Measurements from ENCODE around the gene RERE. TPM values are rescaled to one million over a fixed set of nuclear protein-coding genes. Genes with fewer than 3 reads are reported as not detected.
A peak's percentile ranks its signal among the peaks of the same experiment; 100 is the strongest.
"Not testable (repeated sequence)": the region's sequence is repeated elsewhere in the genome, so short reads cannot be mapped to it uniquely, and the experiment has no call there.

Gene RERE
- total RNA-seq, 1 experiment from 2014 or later: 10.3 TPM

DNA sequence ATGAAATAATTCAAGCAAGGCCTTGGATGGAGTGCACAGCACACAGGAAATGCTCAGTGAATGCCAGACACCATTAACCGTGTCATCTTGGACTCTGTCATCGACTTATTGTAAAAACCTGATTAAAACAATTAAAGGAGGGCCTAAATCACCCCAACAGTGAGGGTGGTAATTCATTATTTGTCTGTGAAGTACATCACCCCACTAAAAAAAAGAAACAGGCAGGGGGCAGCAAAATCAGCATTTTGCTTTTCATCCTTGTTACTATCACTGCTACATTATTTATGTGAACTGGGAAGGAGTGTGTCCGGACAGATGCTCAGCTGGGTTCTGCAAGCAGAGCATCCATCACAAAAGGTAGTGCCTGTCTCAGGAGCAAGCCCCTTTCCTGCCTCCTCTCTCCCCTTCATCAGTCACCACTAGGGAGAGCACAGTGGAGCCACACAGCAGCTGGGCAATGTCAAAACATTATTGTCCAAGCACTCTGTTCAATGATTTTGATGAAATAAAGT is 98.5 kb downstream of the RERE start:
- no peak for DNase-seq (ENCODE audit: low read depth)

DNA sequence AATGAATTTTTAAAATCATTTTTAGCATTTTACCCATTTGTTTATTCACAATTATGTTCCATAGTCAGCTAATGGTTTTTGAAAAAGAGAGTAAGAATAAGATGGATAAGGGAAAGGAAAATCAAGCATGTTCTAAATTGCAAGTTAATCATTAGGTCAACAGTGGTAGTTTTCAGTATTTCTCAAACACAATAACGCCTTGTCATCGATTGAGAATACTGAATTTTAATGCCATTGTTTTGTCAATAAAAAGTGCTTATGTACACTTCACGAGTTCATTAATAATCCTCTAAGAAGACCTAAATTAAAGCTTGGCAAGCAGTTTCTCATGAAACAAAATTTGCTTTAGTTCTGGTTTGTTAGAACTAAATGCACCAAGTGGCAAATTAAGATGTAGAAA is 100.3 kb downstream of the RERE start:
- no peak for DNase-seq (ENCODE audit: low read depth)

DNA sequence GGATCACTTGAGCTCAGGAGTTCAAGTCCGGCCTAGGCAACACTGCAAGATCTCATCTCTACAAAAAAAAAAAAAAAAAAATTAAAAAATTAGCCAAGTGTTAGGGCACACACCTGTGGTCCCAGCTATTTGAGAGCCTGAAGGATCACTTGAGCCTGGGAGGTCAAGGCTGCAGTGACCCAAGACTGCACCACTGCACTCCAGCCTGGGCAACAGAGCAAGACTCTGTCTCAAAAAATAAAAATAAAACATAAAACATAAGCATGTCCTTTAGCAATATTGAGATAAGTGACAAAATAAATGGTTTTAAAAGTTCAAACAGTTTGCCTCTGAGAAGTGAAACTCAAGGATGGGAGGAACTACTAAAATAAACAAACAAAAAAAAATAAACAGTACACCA is 101.2 kb downstream of the RERE start:
- DNase-seq (ENCODE audit: low read depth): no peak

DNA sequence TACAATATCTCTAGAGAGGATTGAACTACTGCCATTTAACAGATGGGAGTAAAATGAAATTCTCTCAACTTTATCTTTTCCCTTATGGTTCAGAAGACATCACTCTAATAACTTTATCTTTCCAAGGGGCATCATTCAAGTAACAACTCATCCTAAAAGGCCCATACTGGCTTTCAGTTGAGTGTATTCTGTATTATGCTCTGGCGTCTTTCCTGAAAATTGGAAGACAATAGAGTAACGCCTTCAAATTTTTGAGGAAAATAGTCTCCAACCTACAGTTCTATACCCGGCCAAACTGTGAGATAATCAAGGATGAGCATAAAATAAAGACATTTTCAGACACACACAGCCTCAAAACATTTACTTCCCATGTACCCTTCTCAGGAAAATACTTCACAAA is 103.3 kb downstream of the RERE start:
- DNase-seq (ENCODE audit: low read depth): no peak

DNA sequence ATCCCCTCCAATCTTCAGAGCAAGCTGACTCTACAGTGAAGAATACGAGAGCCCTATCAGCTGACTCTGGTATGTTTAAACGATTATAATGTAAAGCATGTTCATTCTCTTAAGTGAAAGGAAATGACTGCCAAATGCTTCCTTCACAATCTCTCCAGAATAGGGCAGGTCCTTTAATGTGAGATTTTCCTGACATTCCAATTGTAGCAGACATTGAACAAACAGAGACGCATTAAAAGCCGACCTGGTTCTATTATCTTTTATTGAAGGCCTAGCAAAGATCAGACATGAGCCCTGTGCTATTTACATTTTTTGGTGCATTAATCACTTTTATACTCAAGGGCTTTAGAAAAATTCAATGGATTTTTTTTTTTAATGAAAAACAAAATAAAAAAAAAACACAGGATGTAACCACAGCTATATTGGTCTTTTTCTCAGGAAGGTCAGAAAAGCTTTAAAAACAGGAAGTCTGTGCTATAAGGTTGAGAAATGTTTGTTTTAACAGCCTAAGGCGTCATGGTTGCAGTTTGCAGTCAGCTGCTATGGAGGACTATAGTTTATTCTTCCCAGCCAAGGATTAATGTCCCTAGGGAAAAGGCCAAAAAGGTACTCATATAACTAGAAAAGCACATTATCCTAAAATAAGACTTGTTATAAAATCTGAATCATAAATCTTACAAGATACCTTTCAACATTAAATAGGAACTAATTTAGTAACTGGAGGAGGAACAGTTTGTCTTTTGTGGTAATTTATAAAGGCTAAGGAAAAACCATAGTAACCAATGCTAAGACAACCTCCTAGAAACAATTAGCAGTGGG is 104.8 kb downstream of the RERE start:
- peak; percentile 79 for DNase-seq (ENCODE audit: low read depth)

DNA sequence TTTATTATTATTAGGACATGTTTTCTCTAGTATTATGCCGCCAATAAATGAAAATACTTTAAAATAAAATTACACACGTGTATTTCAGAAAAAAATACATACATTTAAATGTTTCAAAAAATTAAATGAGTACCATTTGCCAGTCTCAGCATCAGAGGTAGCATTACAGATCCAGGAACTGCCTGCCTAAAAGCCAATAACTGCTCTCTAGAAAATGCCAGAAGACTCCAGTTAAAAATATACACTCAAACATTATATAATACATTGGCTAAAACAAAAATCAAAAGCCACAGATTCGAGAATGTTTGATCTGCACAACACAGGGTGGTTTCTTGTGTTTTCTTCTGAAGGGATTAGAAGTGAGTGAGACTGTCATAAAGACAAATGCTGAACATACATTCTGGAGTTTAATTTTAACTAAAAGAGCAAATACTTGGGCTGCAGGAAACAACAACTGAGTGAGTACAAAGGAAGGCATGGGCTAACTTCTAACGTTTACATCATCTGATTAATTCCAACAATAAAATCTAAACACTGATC is 105.5 kb downstream of the RERE start:
- no peak for DNase-seq (ENCODE audit: low read depth)

DNA sequence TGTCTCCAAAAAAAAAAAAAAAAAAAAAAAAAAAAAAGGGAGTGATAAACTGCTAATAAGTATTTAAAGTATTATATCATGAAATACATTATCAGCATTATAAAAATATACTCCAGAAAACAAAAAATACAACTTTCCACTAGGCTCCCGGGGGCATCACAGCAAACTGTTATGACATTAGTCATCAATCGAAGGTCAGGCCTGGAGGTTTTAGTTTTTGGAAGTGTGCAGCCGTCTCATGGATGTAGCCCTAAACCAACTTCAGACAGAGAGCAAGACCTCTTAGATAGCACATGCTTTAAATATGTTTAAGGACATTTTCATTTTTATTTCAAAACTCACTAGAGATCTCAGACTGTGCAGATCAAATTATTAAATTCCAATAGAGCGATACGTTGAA is 106.3 kb downstream of the RERE start:
- DNase-seq (ENCODE audit: low read depth): peak; percentile 20

DNA sequence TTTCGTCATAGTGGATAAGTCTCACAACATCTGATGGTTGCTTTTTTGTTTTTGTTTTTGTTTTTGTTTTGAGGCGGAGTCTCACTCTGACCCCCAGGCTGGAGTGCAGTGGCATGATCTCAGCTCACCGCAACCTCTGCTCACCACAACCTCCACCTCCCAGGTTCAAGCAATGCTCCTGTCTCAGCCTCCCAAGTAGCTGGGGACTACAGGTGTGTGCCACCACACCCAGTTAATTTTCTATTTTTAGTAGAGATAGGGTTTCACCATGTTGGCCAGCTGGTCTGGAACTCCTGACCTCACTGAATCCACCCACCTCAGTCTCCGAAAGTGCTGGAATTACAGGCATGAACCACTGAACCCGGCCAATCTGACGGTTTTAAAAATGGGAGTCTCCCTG is 109.2 kb downstream of the RERE start:
- DNase-seq (ENCODE audit: low read depth): no peak

DNA sequence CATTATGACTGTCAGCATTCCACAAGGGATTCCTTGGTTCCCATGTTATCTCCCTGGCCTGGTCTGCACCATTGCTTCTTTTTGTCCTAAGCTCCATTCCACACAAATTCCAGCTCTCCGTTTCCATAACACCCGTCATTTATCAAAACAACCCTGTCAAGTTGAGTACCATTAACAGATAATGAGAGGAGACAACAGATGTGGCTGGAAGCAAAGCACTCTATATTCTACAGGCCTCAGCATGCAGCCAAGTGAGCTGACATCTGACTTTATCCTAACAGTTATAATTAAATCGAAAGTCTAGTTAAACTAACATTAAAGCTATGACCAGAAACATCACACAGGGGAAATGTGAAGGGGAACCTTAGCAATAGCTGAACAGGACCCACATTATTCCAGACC is 110.4 kb downstream of the RERE start:
- peak; percentile 38 for DNase-seq (ENCODE audit: low read depth)

DNA sequence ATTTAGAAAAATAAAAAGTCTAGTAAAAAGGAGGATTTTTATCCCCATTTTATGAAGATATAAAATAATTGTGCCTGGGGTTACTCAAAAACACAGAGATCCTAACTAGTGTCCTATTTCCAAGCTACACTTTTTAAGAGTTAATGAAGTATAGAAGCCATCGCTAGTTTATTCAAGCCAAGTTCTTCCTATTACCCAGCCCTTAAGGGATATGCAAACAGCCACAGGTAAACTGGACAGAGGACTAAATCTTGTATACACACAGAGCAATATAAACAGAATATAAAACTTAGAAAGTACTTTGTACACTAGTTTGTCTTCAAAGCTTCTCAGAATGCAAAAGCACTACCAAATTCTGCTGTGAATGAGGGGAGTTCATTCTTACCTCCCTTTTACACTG is 111.1 kb downstream of the RERE start:
- no peak for DNase-seq (ENCODE audit: low read depth)

DNA sequence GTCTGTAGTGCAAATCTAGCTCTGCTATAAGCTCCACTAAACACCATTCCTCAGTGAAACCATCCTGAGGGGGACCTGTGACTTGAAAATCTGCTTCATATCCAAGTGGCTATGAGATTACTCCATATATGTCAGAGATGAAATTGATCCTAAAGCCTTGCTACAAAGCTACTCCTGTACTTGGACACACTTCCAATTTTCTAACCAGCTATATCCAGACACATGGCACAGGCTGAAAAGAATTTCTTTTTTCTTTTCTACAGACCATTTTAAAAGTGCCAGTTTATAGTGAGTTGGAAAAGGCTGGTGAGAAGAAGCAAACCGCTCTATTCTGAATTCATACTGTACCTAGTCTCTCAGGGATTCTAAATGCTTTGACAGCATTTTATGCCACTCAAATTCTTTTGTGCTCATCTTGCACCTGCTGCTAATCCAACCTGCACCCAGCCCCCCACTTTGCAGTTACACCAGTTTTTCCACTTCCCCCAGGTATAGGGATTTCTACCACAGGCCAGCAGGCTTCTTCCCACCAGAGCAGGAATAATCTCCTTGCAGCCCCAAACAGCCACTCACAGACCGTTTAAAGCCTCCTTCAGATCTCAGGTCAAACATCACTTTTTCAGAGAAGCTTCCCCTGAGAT is 112.5 kb downstream of the RERE start:
- DNase-seq (ENCODE audit: low read depth): no peak

DNA sequence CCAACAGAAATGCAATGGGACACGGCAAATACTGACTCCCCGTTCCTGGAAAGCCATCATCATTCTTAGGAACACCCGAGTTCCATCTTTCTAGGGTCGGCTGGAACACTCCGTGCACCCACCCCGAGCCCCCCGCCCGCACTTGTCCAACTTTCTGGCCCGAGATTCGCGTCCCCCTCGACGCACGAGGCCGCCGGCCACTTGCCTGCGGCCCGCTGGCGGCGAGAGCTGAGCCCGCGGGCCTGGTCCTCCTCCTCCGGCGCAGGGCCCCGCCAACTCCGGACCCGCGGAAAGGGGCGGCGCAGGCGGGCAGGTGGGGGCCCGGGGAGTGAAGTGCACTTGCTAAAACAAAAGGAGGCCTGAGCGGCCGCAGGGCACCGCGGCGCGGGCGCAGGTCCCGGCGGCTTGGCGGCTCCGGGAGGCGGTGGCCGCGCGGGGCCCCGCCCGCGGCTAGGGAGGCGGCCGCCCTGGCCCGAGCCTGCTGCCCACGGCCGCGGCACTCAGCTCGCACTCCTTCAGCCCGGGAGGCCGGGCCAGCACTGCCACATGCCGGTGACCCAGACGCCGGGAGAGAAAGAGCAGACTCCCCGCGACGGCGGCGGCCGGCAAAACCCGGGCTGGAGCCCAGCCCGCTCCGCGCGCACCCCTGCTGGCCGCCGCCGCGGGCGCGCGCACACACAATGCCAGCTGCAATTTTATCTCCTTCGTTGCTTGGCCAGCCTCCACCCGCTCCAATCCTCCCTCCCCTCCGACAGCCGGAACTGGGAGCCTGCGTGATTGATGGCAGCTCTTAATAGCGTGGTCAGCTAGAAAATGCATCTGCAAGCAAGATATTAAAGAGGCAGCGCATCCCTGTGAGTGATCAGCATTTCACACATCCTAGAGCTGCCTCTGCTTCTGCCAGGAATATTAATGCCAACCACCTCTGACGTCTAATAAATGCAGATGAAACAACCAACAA is 114.3 kb downstream of the RERE start:
- DNase-seq (ENCODE audit: low read depth): peak; percentile 96

DNA sequence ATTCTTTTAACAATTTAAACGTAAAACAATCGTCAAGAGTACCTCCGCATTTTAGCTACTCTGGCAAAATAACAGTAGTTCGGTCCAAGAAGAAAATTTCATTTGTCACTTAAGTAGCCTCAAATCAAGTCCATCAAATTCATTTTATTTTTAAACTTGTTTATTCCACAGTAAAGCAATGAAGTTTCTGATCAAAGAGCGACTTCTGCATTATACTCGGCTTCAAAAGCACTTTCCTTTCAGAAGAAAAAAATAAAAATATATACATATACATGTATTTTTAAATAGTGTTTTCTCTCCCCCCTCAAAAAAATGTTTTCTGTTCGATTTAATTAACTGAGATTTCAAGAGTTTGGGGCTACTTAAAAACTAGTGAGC is 115.0 kb downstream of the RERE start:
- no peak for DNase-seq (ENCODE audit: low read depth)

DNA sequence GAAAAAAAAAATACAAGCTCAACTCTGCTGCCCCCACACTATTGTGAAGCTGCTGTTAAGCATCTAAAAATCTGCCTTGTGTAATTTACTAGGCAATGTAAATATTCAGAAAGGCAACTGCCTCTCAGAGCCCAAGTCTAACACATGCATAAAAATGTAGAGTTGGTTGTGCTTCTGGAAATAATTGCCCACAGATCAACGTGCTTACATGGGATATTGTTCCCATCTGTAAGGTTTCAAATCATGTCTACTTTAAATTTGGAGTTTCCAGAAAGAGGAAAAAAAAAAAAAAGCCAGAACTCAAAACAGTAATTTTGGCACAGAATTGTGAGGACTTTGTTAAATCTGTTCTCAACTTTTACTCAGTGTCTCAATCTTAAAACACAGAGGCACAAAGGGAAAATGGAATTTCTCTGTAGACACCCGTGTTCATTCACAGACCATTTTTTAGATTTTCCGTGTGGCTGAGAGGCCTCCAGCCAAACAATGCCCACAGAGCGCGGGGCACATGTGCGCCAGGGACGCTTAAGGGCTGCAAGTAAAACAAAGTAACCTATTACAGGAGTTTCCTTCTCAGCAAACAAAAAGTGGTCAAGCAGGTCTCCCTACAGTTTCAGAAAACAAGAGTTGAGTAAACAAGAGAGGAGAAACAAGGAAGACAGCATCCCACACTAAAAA is 115.5 kb downstream of the RERE start:
- DNase-seq (ENCODE audit: low read depth): peak; percentile 28

DNA sequence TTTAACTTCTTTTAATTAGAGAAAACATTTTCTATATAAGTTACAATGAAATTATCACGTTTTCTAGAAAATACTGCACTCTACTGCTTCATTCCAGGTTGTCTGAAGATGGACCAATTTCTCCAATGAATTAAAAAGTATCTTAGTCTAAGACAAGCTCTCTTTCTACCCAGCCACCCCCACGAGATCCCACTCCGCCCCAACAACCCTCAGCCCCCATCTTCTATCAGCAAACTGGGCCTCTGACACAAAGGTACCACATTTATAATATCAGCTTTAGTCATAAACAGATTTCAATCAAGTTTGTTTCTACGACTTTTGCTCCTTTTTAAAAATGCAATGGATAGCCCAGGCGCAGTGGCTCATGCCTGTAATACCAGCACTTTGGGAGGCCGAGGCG is 117.8 kb downstream of the RERE start:
- no peak for DNase-seq (ENCODE audit: low read depth)

DNA sequence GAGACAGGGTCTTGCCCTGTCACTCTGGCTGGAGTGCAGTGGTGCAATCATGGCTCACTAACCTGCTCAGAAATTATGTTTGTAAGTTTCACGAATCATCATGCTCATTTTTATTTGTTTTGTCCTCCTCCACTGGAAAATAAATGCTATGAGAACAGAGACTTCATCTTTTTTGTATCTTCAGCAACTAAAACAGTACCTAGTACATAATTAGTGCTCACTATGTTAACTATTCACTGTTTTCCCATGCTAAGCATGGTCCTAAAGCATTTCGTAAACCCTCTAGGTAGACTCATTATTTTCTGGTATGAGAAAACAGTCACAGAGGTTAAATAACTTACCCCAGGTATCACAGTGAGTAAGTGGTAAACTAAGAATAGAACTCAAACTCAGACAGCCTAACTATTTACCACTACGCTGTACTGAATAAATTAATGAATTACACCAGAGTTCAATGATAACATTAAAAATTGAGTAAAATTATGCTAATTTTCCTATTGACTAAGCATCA is 118.4 kb downstream of the RERE start:
- DNase-seq (ENCODE audit: low read depth): no peak

DNA sequence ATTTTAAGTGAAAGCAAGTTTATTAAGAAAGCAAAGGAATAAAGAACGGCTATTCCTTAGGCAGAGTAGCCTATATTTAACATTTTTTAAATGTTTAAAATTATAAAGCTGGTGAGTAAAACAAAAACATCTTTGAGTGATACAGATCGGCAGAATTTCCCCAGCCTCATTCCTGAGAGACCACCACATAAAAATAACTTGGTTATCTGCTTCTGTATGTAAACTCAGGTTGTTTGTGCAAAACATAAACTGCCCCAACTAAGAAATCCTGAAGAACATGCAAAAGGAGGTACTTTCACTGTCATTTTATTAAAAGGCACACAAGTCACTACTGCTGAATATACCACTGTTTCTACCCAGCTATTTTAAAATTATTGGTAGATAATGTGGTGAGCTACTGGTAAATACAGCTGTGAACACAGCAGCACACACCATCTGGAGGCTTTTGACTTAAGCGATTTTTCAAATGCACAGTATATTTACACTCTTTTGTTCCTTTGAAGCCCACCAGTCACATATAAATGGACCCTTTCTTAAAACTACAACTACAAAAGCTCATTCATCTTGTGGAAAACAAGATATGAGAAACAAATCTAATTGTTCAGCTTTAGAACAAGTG is 119.3 kb downstream of the RERE start:
- DNase-seq (ENCODE audit: low read depth): no peak

DNA sequence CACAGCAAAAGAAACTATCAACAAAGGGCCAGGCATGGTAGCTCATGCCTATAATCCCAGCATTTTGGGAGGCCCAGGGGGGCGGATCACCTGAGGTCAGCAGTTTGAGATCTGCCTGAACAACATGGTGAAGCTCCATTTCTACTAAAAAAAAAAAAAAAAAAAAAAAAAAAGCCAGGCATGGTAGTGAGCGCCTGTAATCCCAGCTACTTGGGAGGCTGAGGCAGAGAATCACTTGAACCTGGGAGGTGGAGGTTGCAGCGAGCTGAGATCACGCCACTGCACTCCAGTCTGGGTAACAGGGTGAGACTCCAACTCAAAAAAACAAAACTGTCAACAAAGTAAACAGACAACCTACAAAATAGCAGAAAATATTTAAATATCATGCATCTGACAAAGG is 122.0 kb downstream of the RERE start:
- not testable (repeated sequence) for DNase-seq (ENCODE audit: low read depth)

DNA sequence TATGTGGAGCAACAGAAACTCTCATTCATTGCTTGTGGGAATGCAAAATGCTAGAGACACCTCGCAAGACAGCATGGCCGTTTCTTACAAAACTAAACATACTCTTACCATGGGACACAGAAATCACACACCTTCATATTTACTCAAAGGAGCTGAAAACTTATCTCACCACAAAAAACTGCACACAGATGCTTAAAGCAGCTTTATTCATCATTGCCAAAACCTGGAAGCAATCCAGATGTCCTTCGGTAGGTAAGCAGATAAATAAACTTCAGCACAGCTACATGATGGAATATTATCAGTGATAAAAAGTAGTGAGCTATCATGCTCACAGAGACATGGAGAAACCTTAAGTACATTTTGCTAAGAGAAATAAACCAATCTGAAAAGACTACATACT is 124.3 kb downstream of the RERE start:
- no peak for DNase-seq (ENCODE audit: low read depth)

DNA sequence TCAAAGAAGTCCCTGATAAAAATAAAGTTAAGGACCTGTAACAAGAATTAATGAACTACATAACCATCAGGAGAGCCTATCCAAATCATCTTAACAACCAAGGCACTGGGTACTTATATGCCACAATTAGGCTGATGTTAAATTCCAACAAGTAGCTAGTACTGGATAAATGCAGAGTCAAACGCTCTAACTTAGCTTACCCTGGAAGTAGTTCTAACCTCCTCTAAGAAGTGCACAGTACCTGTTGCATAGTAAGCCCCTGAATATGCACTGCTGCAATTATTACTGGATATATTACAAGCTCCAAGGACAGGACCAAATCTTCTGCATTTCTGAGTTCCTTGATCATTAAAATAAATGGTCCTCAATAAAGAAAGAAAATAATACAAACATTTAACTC is 125.8 kb downstream of the RERE start:
- no peak for DNase-seq (ENCODE audit: low read depth)

DNA sequence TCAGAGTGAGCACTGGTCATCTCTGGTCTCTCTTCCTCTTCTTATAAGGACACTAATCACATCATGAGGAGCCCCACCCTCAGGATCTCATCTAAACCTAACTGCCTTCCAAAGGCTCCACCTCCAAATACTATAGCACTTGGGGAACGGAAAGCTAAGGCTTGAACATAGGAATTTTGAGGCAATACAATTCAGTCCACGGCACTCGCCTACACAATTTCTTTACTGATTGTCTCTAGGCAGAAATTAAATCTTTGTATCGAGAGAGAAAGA is 127.3 kb downstream of the RERE start:
- DNase-seq (ENCODE audit: low read depth): no peak

Data from RPMI7951 (cell line).